Caco-2 (cell line): ENCODE results near the gene KIR2DL1. TPM values are rescaled to one million over a fixed set of nuclear protein-coding genes. Genes with fewer than 3 reads are reported as not detected.

Source experiments
- total RNA-seq: library from RNA; stranded (reverse); gene quantifications from 2 replicates; pipeline ENCODE4 v1.2.3, GENCODE V29; 2022

The KIR2DL1 gene
- total RNA-seq, 1 experiment from 2014 or later = not detected

Other genes with a start within 250 kb of the KIR2DL1 start
- not detected in 2 replicates for gene LILRA2, start 196.0 kb upstream of the KIR2DL1 start, total RNA-seq
- not detected in 2 replicates for gene LILRA1, start 176.2 kb upstream of the KIR2DL1 start, total RNA-seq
- gene LILRB1, start 139.3 kb upstream of the KIR2DL1 start, total RNA-seq = not detected in 2 replicates
- gene LILRB4, start 106.8 kb upstream of the KIR2DL1 start, total RNA-seq = not detected in 2 replicates
- not detected in 2 replicates for gene KIR3DL3, start 45.4 kb upstream of the KIR2DL1 start, total RNA-seq
- not detected in 2 replicates for gene KIR2DL3, start 31.3 kb upstream of the KIR2DL1 start, total RNA-seq
- gene KIR2DL4, start 33.8 kb downstream of the KIR2DL1 start, total RNA-seq = not detected in 2 replicates
- gene KIR3DL1, start 46.7 kb downstream of the KIR2DL1 start, total RNA-seq = not detected in 2 replicates
- gene KIR2DS4, start 62.9 kb downstream of the KIR2DL1 start, total RNA-seq = not detected in 2 replicates
- not detected in 2 replicates for gene KIR3DL2, start 80.7 kb downstream of the KIR2DL1 start, total RNA-seq
- not detected in 2 replicates for gene FCAR, start 104.4 kb downstream of the KIR2DL1 start, total RNA-seq
- gene NCR1, start 136.4 kb downstream of the KIR2DL1 start, total RNA-seq = 0.91 and 1.1 TPM in 2 replicates
- 0.43 and 0.49 TPM in 2 replicates for gene NLRP7, start 177.7 kb downstream of the KIR2DL1 start, total RNA-seq
- gene NLRP2, start 196.6 kb downstream of the KIR2DL1 start, total RNA-seq = 108 and 115 TPM in 2 replicates